H9 (cell line): ENCODE measurements around the gene CYP24A1. TPM values are rescaled to one million over a fixed set of nuclear protein-coding genes. Genes with fewer than 3 reads are reported as not detected.
A peak's percentile ranks its signal among the peaks of the same experiment; 100 is the strongest.

Source experiments
- DNase-seq: peaks from one replicate; pipeline ENCODE4 v3.0.0-alpha.2; 2017
- H2AFZ ChIP-seq: one replicate; pipeline ENCODE4 v1.6.1; 2013; ENCODE audit warnings: mild to moderate bottlenecking, low read length, control low read depth, moderate library complexity
- H2AK5ac ChIP-seq: 2 replicates; pipeline ENCODE4 v1.6.1; 2013; ENCODE audit warnings: low read length, control low read depth, mixed read lengths; ENCODE audit not compliant: insufficient read length
- H2BK120ac ChIP-seq: one replicate; pipeline ENCODE4 v1.6.1; 2013; ENCODE audit warnings: low read depth, mild to moderate bottlenecking, low read length, control low read depth, inconsistent platforms; ENCODE audit not compliant: poor library complexity, severe bottlenecking
- H2BK12ac ChIP-seq: 2 replicates; pipeline ENCODE4 v1.6.1; 2013; ENCODE audit warnings: low read length, control low read depth, mixed read lengths, low read depth; ENCODE audit not compliant: insufficient read length
- H2BK15ac ChIP-seq: 2 replicates; pipeline ENCODE4 v1.6.1; 2013; ENCODE audit warnings: low read depth, low read length, control low read depth
- H2BK20ac ChIP-seq: one replicate; pipeline ENCODE4 v1.6.1; 2013; ENCODE audit warnings: low read depth, mild to moderate bottlenecking, low read length, control low read depth, inconsistent platforms; ENCODE audit not compliant: poor library complexity, severe bottlenecking
- H2BK5ac ChIP-seq: 2 replicates; pipeline ENCODE4 v1.6.1; 2013; ENCODE audit warnings: low read length, control low read depth, mixed read lengths; ENCODE audit not compliant: insufficient read length
- H3K14ac ChIP-seq: 2 replicates; pipeline ENCODE4 v1.6.1; 2013; ENCODE audit warnings: low read length, control low read depth; ENCODE audit not compliant: insufficient read depth
- H3K18ac ChIP-seq: 2 replicates; pipeline ENCODE4 v1.6.1; 2013; ENCODE audit warnings: low read depth, mild to moderate bottlenecking, mixed read lengths, low read length, control low read depth; ENCODE audit not compliant: insufficient read length
- H3K23ac ChIP-seq: 2 replicates; pipeline ENCODE4 v1.6.1; 2013; ENCODE audit warnings: low read length, control low read depth, mixed read lengths, low read depth; ENCODE audit not compliant: insufficient read length
- H3K23me2 ChIP-seq: 2 replicates; pipeline ENCODE4 v1.6.1; 2013; ENCODE audit warnings: low read depth, mild to moderate bottlenecking, mixed read lengths, low read length, control low read depth; ENCODE audit not compliant: insufficient read length, poor library complexity, severe bottlenecking
- H3K27ac ChIP-seq: 2 replicates; pipeline ENCODE4 v1.5.1; 2013; ENCODE audit warnings: low read length, control low read depth, mixed read lengths, low read depth; ENCODE audit not compliant: insufficient read length
- H3K27me3 ChIP-seq: 2 replicates; pipeline ENCODE4 v1.6.1; 2013; ENCODE audit warnings: low read length, control low read depth, inconsistent platforms; ENCODE audit not compliant: insufficient read depth
- H3K4ac ChIP-seq: 2 replicates; pipeline ENCODE4 v1.6.1; 2013; ENCODE audit warnings: low read depth, mild to moderate bottlenecking, control low read depth, inconsistent platforms, low read length, moderate library complexity
- H3K4me1 ChIP-seq: 2 replicates; pipeline ENCODE4 v1.6.1; 2013; ENCODE audit warnings: low read length, control low read depth, inconsistent platforms; ENCODE audit not compliant: insufficient read depth
- H3K4me2 ChIP-seq: 2 replicates; pipeline ENCODE4 v1.6.1; 2013; ENCODE audit warnings: low read length, control low read depth, mixed read lengths; ENCODE audit not compliant: insufficient read length, insufficient read depth
- H3K56ac ChIP-seq: 2 replicates; pipeline ENCODE4 v1.6.1; 2013; ENCODE audit warnings: low read depth, mild to moderate bottlenecking, mixed read lengths, low read length, control low read depth; ENCODE audit not compliant: insufficient read length
- H3K79me1 ChIP-seq: 2 replicates; pipeline ENCODE4 v1.6.1; 2013; ENCODE audit warnings: low read depth, mild to moderate bottlenecking, moderate library complexity, low read length, control low read depth, inconsistent platforms; ENCODE audit not compliant: insufficient read depth, poor library complexity, severe bottlenecking
- H3K79me2 ChIP-seq: 2 replicates; pipeline ENCODE4 v1.6.1; 2013; ENCODE audit warnings: low read length, control low read depth, inconsistent platforms; ENCODE audit not compliant: insufficient read depth
- H3K9ac ChIP-seq: 2 replicates; pipeline ENCODE4 v1.6.1; 2013; ENCODE audit warnings: low read length, control low read depth, mixed read lengths; ENCODE audit not compliant: insufficient read length; ENCODE audit errors: extremely low read depth
- H3K9me3 ChIP-seq: one replicate; pipeline ENCODE4 v1.6.1; 2013; ENCODE audit warnings: low read depth, low read length, inconsistent platforms; ENCODE audit not compliant: control insufficient read depth
- H3T11ph ChIP-seq: one replicate; pipeline ENCODE4 v1.6.1; 2013; ENCODE audit warnings: mild to moderate bottlenecking, low read length, control low read depth, inconsistent platforms
- H4K20me1 ChIP-seq: one replicate; pipeline ENCODE4 v1.6.1; 2013; ENCODE audit not compliant: control insufficient read depth, insufficient read length, insufficient read depth
- H4K5ac ChIP-seq: 2 replicates; pipeline ENCODE4 v1.6.1; 2013; ENCODE audit warnings: low read depth, mild to moderate bottlenecking, mixed read lengths, low read length, control low read depth; ENCODE audit not compliant: insufficient read length
- H4K8ac ChIP-seq: replicated peaks from 2 replicates; pipeline ENCODE4 v1.6.1; 2013; ENCODE audit warnings: low read length, control low read depth, mixed read lengths, low read depth; ENCODE audit not compliant: insufficient read length
- H4K91ac ChIP-seq: 2 replicates; pipeline ENCODE4 v1.6.1; 2013; ENCODE audit warnings: low read depth, mild to moderate bottlenecking, moderate library complexity, mixed read lengths, low read length, control low read depth; ENCODE audit not compliant: insufficient read length
- H3K27ac Mint-ChIP-seq, 3 experiments: 2 replicates in 2 of 3; 3 replicates in 1 of 3; pipeline ENCODE4 v1.8.0; 2020 to 2021; ENCODE audit warnings: mixed read lengths in 3 of 3, mild to moderate bottlenecking in 1 of 3, moderate library complexity in 1 of 3
- H3K27me3 Mint-ChIP-seq: 2 replicates; pipeline ENCODE4 v1.8.0; 2021; ENCODE audit warnings: low read depth, mild to moderate bottlenecking, moderate library complexity, mixed read lengths
- H3K36me3 Mint-ChIP-seq, 3 experiments: 2 replicates in 2 of 3; 3 replicates in 1 of 3; pipeline ENCODE4 v1.8.0; 2020 to 2021; ENCODE audit warnings: low read depth in 3 of 3, mixed read lengths in 3 of 3; ENCODE audit not compliant: insufficient read depth in 1 of 3
- H3K4me1 Mint-ChIP-seq, 2 experiments: 2 replicates each; pipeline ENCODE4 v1.8.0; 2020; ENCODE audit warnings: mixed read lengths in 2 of 2
- H3K4me3 Mint-ChIP-seq, 2 experiments: 2 replicates in 1 of 2; 3 replicates in 1 of 2; pipeline ENCODE4 v1.8.0; 2020 to 2021; ENCODE audit warnings: mild to moderate bottlenecking in 2 of 2, mixed read lengths in 2 of 2, moderate library complexity in 1 of 2
- H3K9me3 Mint-ChIP-seq, 2 experiments: 2 replicates in 1 of 2; 3 replicates in 1 of 2; pipeline ENCODE4 v1.8.0; 2020; ENCODE audit warnings: mild to moderate bottlenecking in 2 of 2, mixed read lengths in 2 of 2, moderate library complexity in 1 of 2
- WGBS: extraction: QIAGEN DNeasy Blood & Tissue Kit; methylation state at CpG from one replicate; pipeline ENCODE4 v1.1.7; 2013; ENCODE audit warnings: missing lambda C conversion rate, low lambda C conversion rate, mixed read lengths; ENCODE audit not compliant: insufficient read length; ENCODE audit errors: extremely low coverage; 5-methylcytosine and 5-hydroxymethylcytosine counted together
- total RNA-seq: library from RNA; stranded (reverse); gene quantifications from 2 replicates; pipeline ENCODE4 v1.2.1, GENCODE V29; 2021
- TF ChIP-seq, protein P1 (sequence below): fragments of 200-600 bp; sonication (generic); conservative IDR thresholded peaks from 3 replicates; pipeline ENCODE4 v1.8.0; 2021; ENCODE audit warnings: antibody characterized with exemption, mild to moderate bottlenecking

CYP24A1 gene
- total RNA-seq, 1 experiment from 2014 or later = not detected

DNA sequence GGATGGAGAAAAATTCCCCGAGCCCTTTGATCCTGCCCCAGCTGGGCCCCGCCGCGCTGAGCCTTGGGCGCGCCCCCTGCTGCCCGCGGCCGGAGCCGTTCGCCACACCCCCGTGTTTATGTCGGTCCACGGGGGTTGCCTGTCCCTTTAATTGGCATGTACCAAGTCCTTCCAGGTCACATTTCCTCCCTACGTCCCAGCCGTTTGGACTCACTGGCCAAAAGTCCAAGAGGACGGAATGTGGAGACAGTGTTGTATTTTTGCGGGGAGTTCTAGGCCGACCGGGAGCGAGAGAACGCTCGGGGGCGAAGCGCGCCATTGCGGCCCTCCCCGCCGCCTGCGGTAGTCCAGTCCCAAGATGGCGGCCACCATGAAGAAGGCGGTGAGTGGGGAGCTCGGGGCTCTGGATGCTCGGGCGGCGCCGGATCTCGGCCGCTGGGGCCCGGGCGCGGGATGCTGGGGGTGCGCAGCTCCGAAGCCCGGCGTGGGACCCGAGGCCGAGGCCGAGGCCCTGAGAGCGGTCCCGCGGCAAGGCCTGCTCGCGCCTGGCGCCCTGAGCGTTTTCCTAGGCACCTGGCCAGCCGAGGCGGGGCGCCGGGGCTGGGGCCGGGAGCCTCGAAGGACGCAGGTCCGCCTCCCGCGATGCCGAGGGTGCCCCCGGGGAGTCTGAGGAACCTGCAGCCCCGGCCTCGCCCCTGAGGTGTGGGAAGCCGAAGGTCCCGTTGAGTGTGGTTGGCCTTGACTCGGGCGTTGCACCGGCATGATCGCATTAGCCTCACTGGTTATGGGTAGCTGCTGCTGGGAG, 34.2 kb upstream of the CYP24A1 start, which contains the start of gene PFDN4:
Gene PFDN4 (plus strand): TSS at position 345 of the 805 bp plus-strand sequence. CDS start 14 bp downstream, at position 359.
- peaks cover 17 to 18% of the 10 kb centered on the region in 2 experiments for H3K4me1 Mint-ChIP-seq
- H3K79me2 ChIP-seq = peaks cover 32% of the 10 kb centered on the region; the same call in 1 of the 2 replicates

More for the DNA sequence above, 34.2 kb upstream of the CYP24A1 start, which contains the start of gene PFDN4:
- Mint-ChIP-seq H3K27ac (peak within 1 kb of the TSS; percentile 100), H3K9me3 (no peaks in the 10 kb centered on the region), H3K27me3 (no peaks in the 10 kb centered on the region), H3K4me3 (peak within 1 kb of the TSS; percentile 94 to 97), H3K36me3 (peaks cover 8 to 24% (median 19%) of the 10 kb centered on the region in 3 experiments; a peak in 6 of 7 replicates)
- H3K23ac ChIP-seq = no peak within 1 kb of the TSS
- H2BK20ac ChIP-seq = no peak within 1 kb of the TSS
- H3K27ac ChIP-seq = peak within 1 kb of the TSS; percentile 18
- H2AK5ac ChIP-seq = no peak within 1 kb of the TSS
- peak within 1 kb of the TSS; percentile 88 for H3K4me2 ChIP-seq
- H3K4me1 ChIP-seq = no peaks in the 10 kb centered on the region
- H4K91ac ChIP-seq = no peak within 1 kb of the TSS
- no peak within 1 kb of the TSS; the same call in 1 of the 2 replicates for H3K4ac ChIP-seq
- peak within 1 kb of the TSS; percentile 100 for H3T11ph ChIP-seq
- H3K9ac ChIP-seq = peak within 1 kb of the TSS; percentile 98
- peak within 1 kb of the TSS; percentile 98 for H2AFZ ChIP-seq
- no peaks in the 10 kb centered on the region for H4K20me1 ChIP-seq
- H2BK5ac ChIP-seq = peak within 1 kb of the TSS; percentile 100
- peak within 1 kb of the TSS; percentile 98 for H4K5ac ChIP-seq
- no peaks in the 10 kb centered on the region for H3K27me3 ChIP-seq
- H2BK15ac ChIP-seq = no peak within 1 kb of the TSS
- H3K23me2 ChIP-seq = peaks cover 7% of the 10 kb centered on the region
- H3K14ac ChIP-seq = peak within 1 kb of the TSS; percentile 100
- H3K18ac ChIP-seq = peak within 1 kb of the TSS; percentile 97
- H2BK120ac ChIP-seq = peak within 1 kb of the TSS; percentile 98
- H3K79me1 ChIP-seq = no peaks in the 10 kb centered on the region
- H3K56ac ChIP-seq = peak within 1 kb of the TSS; percentile 99
- DNase-seq = peak; percentile 86
- H4K8ac ChIP-seq = no peak within 1 kb of the TSS
- WGBS = no CpG with 5 or more reads among the region's 76 CpGs
- no peaks in the 10 kb centered on the region for H3K9me3 ChIP-seq
- H2BK12ac ChIP-seq = peak within 1 kb of the TSS; percentile 84
- TF ChIP-seq, protein P1, sequence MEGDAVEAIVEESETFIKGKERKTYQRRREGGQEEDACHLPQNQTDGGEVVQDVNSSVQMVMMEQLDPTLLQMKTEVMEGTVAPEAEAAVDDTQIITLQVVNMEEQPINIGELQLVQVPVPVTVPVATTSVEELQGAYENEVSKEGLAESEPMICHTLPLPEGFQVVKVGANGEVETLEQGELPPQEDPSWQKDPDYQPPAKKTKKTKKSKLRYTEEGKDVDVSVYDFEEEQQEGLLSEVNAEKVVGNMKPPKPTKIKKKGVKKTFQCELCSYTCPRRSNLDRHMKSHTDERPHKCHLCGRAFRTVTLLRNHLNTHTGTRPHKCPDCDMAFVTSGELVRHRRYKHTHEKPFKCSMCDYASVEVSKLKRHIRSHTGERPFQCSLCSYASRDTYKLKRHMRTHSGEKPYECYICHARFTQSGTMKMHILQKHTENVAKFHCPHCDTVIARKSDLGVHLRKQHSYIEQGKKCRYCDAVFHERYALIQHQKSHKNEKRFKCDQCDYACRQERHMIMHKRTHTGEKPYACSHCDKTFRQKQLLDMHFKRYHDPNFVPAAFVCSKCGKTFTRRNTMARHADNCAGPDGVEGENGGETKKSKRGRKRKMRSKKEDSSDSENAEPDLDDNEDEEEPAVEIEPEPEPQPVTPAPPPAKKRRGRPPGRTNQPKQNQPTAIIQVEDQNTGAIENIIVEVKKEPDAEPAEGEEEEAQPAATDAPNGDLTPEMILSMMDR = peak; percentile 78
